ENCODE data around the gene MIS12. TPM values are rescaled to one million over a fixed set of nuclear protein-coding genes. Genes with fewer than 3 reads are reported as not detected.

Gene MIS12
- total and polyA plus RNA-seq, 2 donors (not counting 1 experiment from before 2014, with no cell fraction given) = 11.1 to 11.2 TPM

GRCh38 chr17:5480962-5481361, 5.4 kb upstream of the MIS12 start:
- Histone ChIP-seq H3K36me3 (ENCODE audit: control insufficient read depth, insufficient read depth, low read length) (peaks cover 18% of the 10 kb centered on the region), H4K20me1 (ENCODE audit: control insufficient read depth, extremely low read depth, insufficient read depth, low read length) (no peaks in the 10 kb centered on the region), H2AFZ (ENCODE audit: low read length) (no peak overlapping the region), H3K27ac (ENCODE audit: insufficient read depth, low read length) (no peak overlapping the region), H3K9ac (ENCODE audit: insufficient read depth, low read length) (no peak overlapping the region), H3K4me2 (ENCODE audit: extremely low read depth, insufficient read depth, low read length) (no peak overlapping the region), H3K79me2 (ENCODE audit: control insufficient read depth, insufficient read depth, low read length) (peaks cover 37% of the 10 kb centered on the region), H3K4me1 (ENCODE audit: control insufficient read depth, extremely low read depth, insufficient read depth, low read length) (peaks cover 7% of the 10 kb centered on the region), H3K4me3 (replicated peaks in 1 of 4; ENCODE audit: control extremely low read depth in 1 of 4, insufficient read depth in 1 of 4, low read depth in 3 of 4, low read length in 4 of 4) (no peak overlapping the region), H3K9me3 (ENCODE audit: control insufficient read depth, insufficient read depth, low read depth, low read length) (no peaks in the 10 kb centered on the region), H3K27me3 (ENCODE audit: control insufficient read depth, insufficient read depth, low read length) (no peaks in the 10 kb centered on the region)
- no peak for DNase-seq (ENCODE audit: low read depth in 2 of 2)
- no peak for TF ChIP-seq EZH2 (IDR thresholded peaks at IDR 0.05; ENCODE audit: low read length, missing control alignments)
- no peak for TF ChIP-seq CTCF (conservative IDR thresholded peaks at IDR 0.05 in 1 of 2, IDR thresholded peaks at IDR 0.05 in 1 of 2; ENCODE audit: low read depth in 1 of 2, low read length in 2 of 2)

GRCh38 chr17:5481451-5481850, 4.9 kb upstream of the MIS12 start:
- Histone ChIP-seq H3K4me1 (ENCODE audit: control insufficient read depth, extremely low read depth, insufficient read depth, low read length) (peaks cover 7% of the 10 kb centered on the region), H3K27ac (ENCODE audit: insufficient read depth, low read length) (no peak overlapping the region), H3K27me3 (ENCODE audit: control insufficient read depth, insufficient read depth, low read length) (no peaks in the 10 kb centered on the region), H3K36me3 (ENCODE audit: control insufficient read depth, insufficient read depth, low read length) (peaks cover 18% of the 10 kb centered on the region), H3K4me2 (ENCODE audit: extremely low read depth, insufficient read depth, low read length) (no peak overlapping the region), H4K20me1 (ENCODE audit: control insufficient read depth, extremely low read depth, insufficient read depth, low read length) (no peaks in the 10 kb centered on the region), H3K9ac (ENCODE audit: insufficient read depth, low read length) (no peak overlapping the region), H3K79me2 (ENCODE audit: control insufficient read depth, insufficient read depth, low read length) (peaks cover 37% of the 10 kb centered on the region), H2AFZ (ENCODE audit: low read length) (no peak overlapping the region), H3K4me3 (replicated peaks in 1 of 4; ENCODE audit: control extremely low read depth in 1 of 4, insufficient read depth in 1 of 4, low read depth in 3 of 4, low read length in 4 of 4) (no peak overlapping the region), H3K9me3 (ENCODE audit: control insufficient read depth, insufficient read depth, low read depth, low read length) (no peaks in the 10 kb centered on the region)
- TF ChIP-seq CTCF (conservative IDR thresholded peaks at IDR 0.05 in 1 of 2, IDR thresholded peaks at IDR 0.05 in 1 of 2; ENCODE audit: low read depth in 1 of 2, low read length in 2 of 2) (no peak), EZH2 (IDR thresholded peaks at IDR 0.05; ENCODE audit: low read length, missing control alignments) (no peak)
- no peak for DNase-seq (ENCODE audit: low read depth in 2 of 2)

DNA sequence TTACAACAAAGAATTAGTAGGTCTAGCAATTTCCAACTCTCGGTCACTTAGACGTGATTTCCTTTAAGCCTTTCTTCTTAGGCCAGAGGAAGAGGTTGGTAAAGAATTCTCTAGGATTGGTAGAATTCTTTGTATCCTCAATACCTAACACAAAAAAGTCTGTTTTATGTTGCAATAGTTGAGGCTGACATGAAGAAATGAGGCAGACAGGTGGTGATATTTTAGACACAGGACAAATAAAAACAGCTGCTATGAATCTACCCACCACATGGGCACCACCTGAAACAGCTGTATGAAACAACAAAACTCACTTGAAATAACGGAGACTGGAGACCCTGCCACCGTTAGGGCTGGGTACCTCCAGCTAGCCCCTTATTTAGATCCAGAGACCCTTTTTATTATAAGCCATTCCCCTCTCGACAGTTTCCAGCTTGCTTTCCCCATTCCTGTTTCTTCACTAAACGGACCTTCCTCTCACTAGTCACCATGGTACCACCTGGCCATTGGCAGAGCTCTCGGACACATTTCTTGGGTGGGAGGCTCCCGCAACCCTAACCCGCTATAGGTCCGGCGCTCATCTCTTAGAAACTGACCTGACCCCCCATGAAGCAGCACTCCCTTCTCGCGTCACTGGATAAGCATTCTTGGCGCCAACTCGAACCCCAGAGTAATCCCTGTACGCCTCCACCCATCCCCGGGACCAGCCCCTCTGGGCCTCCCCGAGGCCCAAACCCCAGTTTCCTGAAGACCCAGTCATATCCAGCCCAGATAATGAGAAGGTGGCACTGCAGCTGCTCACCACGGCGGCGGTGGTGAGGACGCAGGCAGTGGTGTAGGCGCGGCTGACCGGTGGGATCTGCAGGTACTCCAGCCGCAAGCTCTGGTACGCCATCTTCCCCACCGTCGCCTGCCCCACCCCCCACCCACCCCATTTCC, 828 bp upstream of the MIS12 start, which contains the start of gene DERL2:
TSS of gene DERL2 (minus strand) at position 909 of the 936 bp plus-strand sequence. CDS start at position 892, 17 bp downstream.
- Histone ChIP-seq H4K20me1 (ENCODE audit: control insufficient read depth, extremely low read depth, insufficient read depth, low read length) (no peaks in the 10 kb centered on the region), H3K36me3 (ENCODE audit: control insufficient read depth, insufficient read depth, low read length) (peaks cover 9% of the 10 kb centered on the region), H3K4me2 (ENCODE audit: extremely low read depth, insufficient read depth, low read length) (peak within 1 kb of the TSS; percentile 97), H3K27me3 (ENCODE audit: control insufficient read depth, insufficient read depth, low read length) (no peaks in the 10 kb centered on the region), H3K27ac (ENCODE audit: insufficient read depth, low read length) (peak within 1 kb of the TSS; percentile 99), H2AFZ (ENCODE audit: low read length) (peak within 1 kb of the TSS; percentile 93), H3K4me1 (ENCODE audit: control insufficient read depth, extremely low read depth, insufficient read depth, low read length) (peaks cover 10% of the 10 kb centered on the region), H3K9me3 (ENCODE audit: control insufficient read depth, insufficient read depth, low read depth, low read length) (no peaks in the 10 kb centered on the region), H3K9ac (ENCODE audit: insufficient read depth, low read length) (peak within 1 kb of the TSS; percentile 94), H3K4me3 (replicated peaks in 1 of 4; ENCODE audit: control extremely low read depth in 1 of 4, insufficient read depth in 1 of 4, low read depth in 3 of 4, low read length in 4 of 4) (peak within 1 kb of the TSS; percentile 81 to 99 (median 97)), H3K79me2 (ENCODE audit: control insufficient read depth, insufficient read depth, low read length) (peaks cover 50% of the 10 kb centered on the region)
- DNase-seq (ENCODE audit: low read depth in 2 of 2) = peak in 1 of 2 donors; percentile 36
- TF ChIP-seq CTCF (conservative IDR thresholded peaks at IDR 0.05 in 1 of 2, IDR thresholded peaks at IDR 0.05 in 1 of 2; ENCODE audit: low read depth in 1 of 2, low read length in 2 of 2) (no peak), EZH2 (IDR thresholded peaks at IDR 0.05; ENCODE audit: low read length, missing control alignments) (no peak)

All from fibroblast of lung (primary cell).